Measurements from ENCODE around the gene TAF8. TPM values are rescaled to one million over a fixed set of nuclear protein-coding genes. Genes with fewer than 3 reads are reported as not detected.

The TAF8 gene
- total RNA-seq, 1 donor from 2014 or later: 42.6 TPM

GRCh38 chr6:42049948-42050296, 402 bp upstream of the TAF8 start:
- intact Hi-C loops (cut with micrococcal nuclease): loop anchor here (1.0 to 5.0 kb wide), 6 partner anchors 114 to 978 kb away; partner anchors contain the start of genes MRPS10, NFYA, OARD1 and PRICKLE4

- intact Hi-C loops (cut with micrococcal nuclease): loop anchor here (2.0 to 5.0 kb wide), 3 partner anchors 166 to 979 kb away; partner anchors contain the start of genes MRPS10, NFYA, OARD1 and RPL7L1
These were observed 937 bp downstream of the TAF8 start for GRCh38 chr6:42051268-42051653.

GRCh38 chr6:42053601-42054000, 3.3 kb downstream of the TAF8 start:
- intact Hi-C loops (cut with micrococcal nuclease): loop anchor here (5.0 kb wide), 2 partner anchors 824 to 981 kb away; partner anchors contain the start of genes NFYA, OARD1 and RPL7L1

GRCh38 chr6:42059743-42060142, 9.4 kb downstream of the TAF8 start:
- intact Hi-C loops (cut with micrococcal nuclease): no loop called here

- intact Hi-C loops (cut with micrococcal nuclease): no loop called here
These were observed 15.9 kb downstream of the TAF8 start for GRCh38 chr6:42066156-42066675.

GRCh38 chr6:42068173-42068572, 17.8 kb downstream of the TAF8 start:
- intact Hi-C loops (cut with micrococcal nuclease): no loop called here

GRCh38 chr6:42068872-42069522, 18.7 kb downstream of the TAF8 start:
- intact Hi-C loops (cut with micrococcal nuclease): no loop called here

- intact Hi-C loops (cut with micrococcal nuclease): no loop called here
These were observed 21.7 kb downstream of the TAF8 start for GRCh38 chr6:42071881-42072583.

- intact Hi-C loops (cut with micrococcal nuclease): no loop called here
These were observed 23.0 kb downstream of the TAF8 start for GRCh38 chr6:42073287-42073686.

GRCh38 chr6:42075159-42075838, 25.0 kb downstream of the TAF8 start:
- intact Hi-C loops (cut with micrococcal nuclease): loop anchor here (1.0 kb wide), 1 partner anchor 91 kb away; no protein-coding TSS in a partner anchor

- intact Hi-C loops (cut with micrococcal nuclease): no loop called here
These were observed 28.1 kb downstream of the TAF8 start for GRCh38 chr6:42078386-42078785.

GRCh38 chr6:42079941-42080464, 29.7 kb downstream of the TAF8 start:
- intact Hi-C loops (cut with micrococcal nuclease): no loop called here

GRCh38 chr6:42083530-42083929, 33.2 kb downstream of the TAF8 start:
- intact Hi-C loops (cut with micrococcal nuclease): no loop called here

- intact Hi-C loops (cut with micrococcal nuclease): no loop called here
These were observed 34.6 kb downstream of the TAF8 start for GRCh38 chr6:42084889-42085288.

GRCh38 chr6:42086046-42087035, 36.0 kb downstream of the TAF8 start:
- intact Hi-C loops (cut with micrococcal nuclease): no loop called here

GRCh38 chr6:42088101-42088591, 37.8 kb downstream of the TAF8 start:
- intact Hi-C loops (cut with micrococcal nuclease): no loop called here

- intact Hi-C loops (cut with micrococcal nuclease): no loop called here
These were observed 40.7 kb downstream of the TAF8 start for GRCh38 chr6:42090819-42091717.

GRCh38 chr6:42091718-42092023, 41.3 kb downstream of the TAF8 start:
- intact Hi-C loops (cut with micrococcal nuclease): no loop called here

GRCh38 chr6:42093582-42094329, 43.4 kb downstream of the TAF8 start:
- intact Hi-C loops (cut with micrococcal nuclease): no loop called here

Data from T-helper 2 cell treated with Interferon-gamma antibody and Interleukin-4, amounts not matched to agents 100 ng/mL and 5 ng/mL, for 36 hours (primary cell).